Suprapubic skin (tissue), 4 donors: ENCODE data around the gene GSTP1.
"Not testable (repeated sequence)": the region's sequence is repeated elsewhere in the genome, so short reads cannot be mapped to it uniquely, and the experiment has no call there.

Experiments used
- POLR2A ChIP-seq, 2 donors: fragments of 450-650 bp; IDR thresholded peaks; one replicate each; pipeline ENCODE4 v1.6.1; 2017; ENCODE audit warnings: antibody characterized with exemption in 2 of 2, mild to moderate bottlenecking in 2 of 2, moderate library complexity in 2 of 2
- POLR2AphosphoS5 ChIP-seq, 3 donors: sonication (generic); formaldehyde crosslinking; IDR thresholded peaks; one replicate each; pipeline ENCODE4 v1.6.1; 2017; ENCODE audit warnings: antibody characterized with exemption in 3 of 3

GRCh38 chr11:67597458-67597857 is 13.8 kb downstream of the GSTP1 start:
- TF ChIP-seq POLR2AphosphoS5, POLR2A (IDR thresholded peaks at IDR 0.05): not testable (repeated sequence)
